GM12878 (cell line): ENCODE data around the gene LSR. TPM values are rescaled to one million over a fixed set of nuclear protein-coding genes. Genes with fewer than 3 reads are reported as not detected.

Experiments used
- ATAC-seq: fragments of 200-7000 bp; cut with Tn5 transposase; 3 replicates; pipeline ENCODE4 v1.9.1; 2020; ENCODE audit warnings: mild to moderate bottlenecking, moderate library complexity
- BruUV-seq: library from RNA; stranded (reverse); fragments of 400-500 nt; replicated peaks from 2 replicates; lab custom pipeline; 2021; lab: Mats Ljungman, UMichigan
- CTCF ChIA-PET: fragments of 300-600 bp; sonication (Branson Sonifier 250); formaldehyde crosslinking; extraction: SDS; loops from one replicate; lab custom pipeline; 2021; ENCODE audit warnings: inconsistent platforms; lab: Yijun Ruan, JAX
- POLR2A ChIA-PET: fragments of 350-600 bp; formaldehyde crosslinking; extraction: SDS; loops from one replicate; lab custom pipeline; 2021; ENCODE audit warnings: inconsistent platforms; lab: Charles Lee
- RAD21 ChIA-PET: fragments of 300-600 bp; sonication (Branson Sonifier 250); formaldehyde crosslinking; loops from one replicate; lab custom pipeline; 2023; ENCODE audit warnings: antibody characterized with exemption; ENCODE audit not compliant: unreplicated experiment; lab: Charles Lee
- SMC1A ChIA-PET: fragments of 300-600 bp; sonication (Branson Sonifier 250); formaldehyde crosslinking; loops from one replicate; lab custom pipeline; 2023; ENCODE audit not compliant: unreplicated experiment, uncharacterized antibody; lab: Charles Lee
- DNase-seq: peaks from one replicate; pipeline ENCODE4 v3.0.0-alpha.2; 2011; ENCODE audit warnings: low read depth, low spot score
- FAIRE-seq: peaks from 3 replicates; lab custom pipeline; 2011; peaks lifted over from hg19 to GRCh38; lab: Jason Lieb, UNC
- H2AFZ ChIP-seq: 2 replicates; pipeline ENCODE4 v1.6.0; 2011; ENCODE audit warnings: low read depth, low read length, control low read depth; ENCODE audit not compliant: control insufficient read depth
- H3K27ac ChIP-seq: 2 replicates; pipeline ENCODE4 v1.5.1; 2011; ENCODE audit warnings: control low read depth; ENCODE audit not compliant: control insufficient read depth, insufficient read depth
- H3K27me3 ChIP-seq, 2 experiments: replicated peaks in 1 of 2; 2 replicates each; pipeline versions ENCODE4 v1.6.0 to v1.6.1; 2011; ENCODE audit warnings: low read length in 1 of 2; ENCODE audit not compliant: control insufficient read depth in 2 of 2, insufficient read depth in 2 of 2
- H3K36me3 ChIP-seq, 2 experiments: 2 replicates each; pipeline ENCODE4 v1.5.1; 2011; ENCODE audit warnings: low read length in 1 of 2; ENCODE audit not compliant: control insufficient read depth in 2 of 2, insufficient read depth in 2 of 2
- H3K4me1 ChIP-seq: 2 replicates; pipeline ENCODE4 v1.6.1; 2011; ENCODE audit warnings: mild to moderate bottlenecking, low read length, moderate library complexity, mixed read lengths; ENCODE audit not compliant: control insufficient read depth, insufficient read depth
- H3K4me2 ChIP-seq: 2 replicates; pipeline ENCODE4 v1.6.0; 2011; ENCODE audit warnings: control low read depth; ENCODE audit not compliant: control insufficient read depth, insufficient read depth
- H3K4me3 ChIP-seq: fragments of 200-600 bp; sonication (generic); 2 replicates; pipeline ENCODE4 v1.5.1; 2016
- H3K79me2 ChIP-seq: 2 replicates; pipeline ENCODE4 v1.6.0; 2011; ENCODE audit warnings: low read length; ENCODE audit not compliant: control insufficient read depth, insufficient read depth
- H3K9ac ChIP-seq: 2 replicates; pipeline ENCODE4 v1.8.0; 2011; ENCODE audit warnings: low read length, control low read depth, mixed read lengths; ENCODE audit not compliant: control insufficient read depth, insufficient read depth
- H3K9me3 ChIP-seq: replicated peaks from 3 replicates; pipeline ENCODE4 v1.5.1; 2011; ENCODE audit warnings: mild to moderate bottlenecking, low read length; ENCODE audit not compliant: control insufficient read depth, insufficient read depth
- H4K20me1 ChIP-seq: 2 replicates; pipeline ENCODE4 v1.6.0; 2011; ENCODE audit not compliant: control insufficient read depth, insufficient read depth
- ASH2L ChIP-seq: fragments of 300-600, 200-600 bp; sonication (generic); IDR thresholded peaks from 2 replicates; pipeline ENCODE4 v1.6.1; 2017; ENCODE audit warnings: low read depth, mild to moderate bottlenecking, borderline replicate concordance
- ATF3 ChIP-seq: IDR thresholded peaks from 2 replicates; pipeline ENCODE4 v1.6.1; 2011; ENCODE audit warnings: low read depth, mild to moderate bottlenecking, low read length, moderate library complexity, borderline replicate concordance; ENCODE audit errors: extremely low read depth
- CBFB ChIP-seq: IDR thresholded peaks from 2 replicates; pipeline ENCODE4 v1.6.1; 2016; ENCODE audit warnings: antibody characterized with exemption, low read depth
- CUX1 ChIP-seq: IDR thresholded peaks from 2 replicates; pipeline ENCODE4 v1.6.1; 2012; ENCODE audit warnings: improper control_type of control experiment, low read depth, low read length; ENCODE audit not compliant: insufficient replicate concordance
- EGR1 ChIP-seq, 2 experiments: IDR thresholded peaks; 1 replicate in 1 of 2; 2 replicates in 1 of 2; pipeline ENCODE4 v1.6.1; 2011 to 2012; ENCODE audit warnings: low read depth in 2 of 2, low read length in 2 of 2, borderline replicate concordance in 1 of 2, mild to moderate bottlenecking in 1 of 2, moderate library complexity in 1 of 2
- FOS ChIP-seq: IDR thresholded peaks from 3 replicates; pipeline ENCODE4 v1.6.1; 2011; ENCODE audit warnings: borderline replicate concordance; ENCODE audit not compliant: insufficient read length; ENCODE audit errors: extremely low read depth
- GATAD2B ChIP-seq: fragments of 450-650 bp; conservative IDR thresholded peaks from 2 replicates; pipeline ENCODE4 v1.6.1; 2017; ENCODE audit warnings: low read depth, mild to moderate bottlenecking, moderate library complexity
- HDGF ChIP-seq: fragments of 450-650 bp; IDR thresholded peaks from 2 replicates; pipeline ENCODE4 v1.6.1; 2016; ENCODE audit warnings: antibody characterized with exemption
- NFYA ChIP-seq: IDR thresholded peaks from 2 replicates; pipeline ENCODE4 v1.6.1; 2011; ENCODE audit warnings: low read depth, mild to moderate bottlenecking, low read length, improper control_type of control experiment, borderline replicate concordance
- POLR2A ChIP-seq: IDR thresholded peaks from 2 replicates; pipeline ENCODE4 v1.6.1; 2011; ENCODE audit warnings: low read depth, mild to moderate bottlenecking, low read length
- POLR2AphosphoS5 ChIP-seq: IDR thresholded peaks from 2 replicates; pipeline ENCODE4 v1.6.1; 2011; ENCODE audit warnings: mild to moderate bottlenecking, low read length, inconsistent platforms
- SMAD1 ChIP-seq: fragments of 450-650 bp; IDR thresholded peaks from 2 replicates; pipeline ENCODE4 v1.6.1; 2018; ENCODE audit warnings: mild to moderate bottlenecking, low read depth; ENCODE audit not compliant: partially characterized antibody
- SPI1 ChIP-seq: IDR thresholded peaks from 2 replicates; pipeline ENCODE4 v1.6.1; 2011; ENCODE audit warnings: low read depth, mild to moderate bottlenecking, low read length, moderate library complexity, borderline replicate concordance; ENCODE audit not compliant: insufficient read depth
- ZNF207 ChIP-seq: fragments of 450-650 bp; IDR thresholded peaks from 2 replicates; pipeline ENCODE4 v1.6.1; 2014; ENCODE audit warnings: antibody characterized with exemption, mild to moderate bottlenecking, borderline replicate concordance
- WGBS: methylation state at CpG from one replicate; pipeline ENCODE4 v1.1.6; 2016; ENCODE audit warnings: low lambda C conversion rate; ENCODE audit not compliant: insufficient replicate concordance, insufficient coverage; ENCODE audit errors: missing lambda C conversion rate; 5-methylcytosine and 5-hydroxymethylcytosine counted together
- in situ Hi-C: fragments of 300-500 bp; cut with MboI; formaldehyde crosslinking; loops from 9 replicates; pipeline ENCODE4 v1.14.3; 2018; ENCODE audit warnings: mixed read lengths
- intact Hi-C: fragments of 100-400 bp; cut with micrococcal nuclease; formaldehyde crosslinking; loops from one replicate; pipeline ENCODE4 v1.14.2; 2022; ENCODE audit not compliant: unreplicated experiment
- polyA plus RNA-seq, 11 experiments: library from polyadenylated mRNA; depleted of rRNA in 4 of 11; unstranded in 6 of 11; stranded (reverse) in 5 of 11; fragments of >200 nt; fragmentation: Nextera tagmentation in 4 of 11; fragmentation: Illumina TruSeq in 1 of 11; extraction: Ambion mirVana in 4 of 11; extraction: Trizol in 1 of 11; gene quantifications; 1 replicate in 1 of 11; 2 replicates in 10 of 11; pipeline versions ENCODE4 v1.2.1 to v1.2.3, GENCODE V29; 2011 to 2016; ENCODE audit warnings: inconsistent platforms in 2 of 11, missing spikeins in 2 of 11, low read depth in 1 of 11
- total RNA-seq, 4 experiments: library from RNA; depleted of rRNA in 3 of 4; stranded (reverse); fragments of >200 nt in 3 of 4; fragmentation: Illumina TruSeq in 1 of 4; extraction: Trizol in 1 of 4; gene quantifications; 2 replicates each; pipeline versions ENCODE4 v1.2.1 to v1.2.3, GENCODE V29; 2013 to 2021
- TF ChIP-seq, protein P1 (sequence below): fragments of 450-650 bp; conservative IDR thresholded peaks from 2 replicates; pipeline ENCODE4 v1.6.1; 2017; ENCODE audit warnings: mild to moderate bottlenecking, moderate library complexity

LSR gene
- total and polyA plus RNA-seq, 10 of the 15 experiments (the other 5 are each of a cell fraction or from before 2014, with no cell fraction given): 0.26 to 53.9 (median 26.3) TPM

GRCh38 chr19:35267353-35267817 lies 18.6 kb downstream of the LSR start:
- peak overlapping the region; percentile 96 for H3K27ac ChIP-seq
- H4K20me1 ChIP-seq: no peaks in the 10 kb centered on the region
- peak overlapping the region; percentile 82 for H3K4me3 ChIP-seq
- no peak for TF ChIP-seq SMAD1
- no peak for TF ChIP-seq CUX1
- TF ChIP-seq ATF3: no peak
- TF ChIP-seq POLR2AphosphoS5: peak; percentile 57
- TF ChIP-seq GATAD2B: 0 out of 2 replicates have a peak, but pooled peaks have one; percentile 34
- no peak for TF ChIP-seq ASH2L
- TF ChIP-seq NFYA: no peak
- TF ChIP-seq FOS: no peak
- TF ChIP-seq SPI1: no peak
- TF ChIP-seq, protein P1, sequence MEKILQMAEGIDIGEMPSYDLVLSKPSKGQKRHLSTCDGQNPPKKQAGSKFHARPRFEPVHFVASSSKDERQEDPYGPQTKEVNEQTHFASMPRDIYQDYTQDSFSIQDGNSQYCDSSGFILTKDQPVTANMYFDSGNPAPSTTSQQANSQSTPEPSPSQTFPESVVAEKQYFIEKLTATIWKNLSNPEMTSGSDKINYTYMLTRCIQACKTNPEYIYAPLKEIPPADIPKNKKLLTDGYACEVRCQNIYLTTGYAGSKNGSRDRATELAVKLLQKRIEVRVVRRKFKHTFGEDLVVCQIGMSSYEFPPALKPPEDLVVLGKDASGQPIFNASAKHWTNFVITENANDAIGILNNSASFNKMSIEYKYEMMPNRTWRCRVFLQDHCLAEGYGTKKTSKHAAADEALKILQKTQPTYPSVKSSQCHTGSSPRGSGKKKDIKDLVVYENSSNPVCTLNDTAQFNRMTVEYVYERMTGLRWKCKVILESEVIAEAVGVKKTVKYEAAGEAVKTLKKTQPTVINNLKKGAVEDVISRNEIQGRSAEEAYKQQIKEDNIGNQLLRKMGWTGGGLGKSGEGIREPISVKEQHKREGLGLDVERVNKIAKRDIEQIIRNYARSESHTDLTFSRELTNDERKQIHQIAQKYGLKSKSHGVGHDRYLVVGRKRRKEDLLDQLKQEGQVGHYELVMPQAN: no peak
- TF ChIP-seq POLR2A: peak; percentile 38
- 0 out of 2 replicates have a peak, but pooled peaks have one; percentile 34 for TF ChIP-seq CBFB
- peak in 1 of 2 experiments; percentile 90; a peak in 2 of 3 replicates for TF ChIP-seq EGR1 (IDR thresholded peaks at IDR 0.05; ENCODE audit: borderline replicate concordance in 1 of 2, low read depth in 2 of 2, low read length in 2 of 2)
- 0 out of 2 replicates have a peak, but pooled peaks have one; percentile 24 for TF ChIP-seq ZNF207
- peak; percentile 81 for TF ChIP-seq HDGF
- peak overlapping the region; percentile 60 for H2AFZ ChIP-seq
- H3K79me2 ChIP-seq: peaks cover 32% of the 10 kb centered on the region
- no peak for FAIRE-seq
- H3K9me3 ChIP-seq: no peaks in the 10 kb centered on the region
- no peak for DNase-seq
- intact Hi-C loops (loop anchor here (5.0 to 10.0 kb wide), 2 partner anchors 80 to 227 kb away; partner anchors contain the start of genes FFAR1 and KRTDAP), in situ Hi-C loops (no loop called here)
- WGBS: 1% methylated on average over 37 of the region's 40 CpGs
- RAD21 ChIA-PET: interaction anchor here (1.1 to 1.3 kb wide), 2 partner anchors 82 to 126 kb away, joined by 3 to 9 read pairs; no protein-coding TSS in a partner anchor
- H3K4me2 ChIP-seq: peak overlapping the region; percentile 92
- H3K27me3 ChIP-seq: no peaks in the 10 kb centered on the region
- SMC1A ChIA-PET: no interaction called here
- TSS peak; percentile 89 for BruUV-seq
- H3K9ac ChIP-seq: peak overlapping the region; percentile 98
- POLR2A ChIA-PET: interaction anchor here (0.6 to 1.3 kb wide), 4 partner anchors 12 to 81 kb away, joined by 3 to 5 read pairs (median 3); no protein-coding TSS in a partner anchor
- peaks cover 17% of the 10 kb centered on the region for H3K4me1 ChIP-seq
- ATAC-seq: peak; percentile 56
- CTCF ChIA-PET: interaction anchor here (0.6 kb wide), 1 partner anchor 323 kb away, joined by 4 read pairs; no protein-coding TSS in a partner anchor
- H3K36me3 ChIP-seq: peaks cover 15 to 28% of the 10 kb centered on the region in 2 experiments
